DOHH2 (cell line): ENCODE measurements around the gene PCDHA6.

ENCODE experiments used
- H3F3A ChIP-seq: fragments of 200-600 bp; sonication (generic), shearing (Covaris generic); 2 replicates; pipeline ENCODE4 v1.6.0; 2016; ENCODE audit warnings: antibody characterized with exemption, mild to moderate bottlenecking; ENCODE audit not compliant: control insufficient read depth, insufficient read depth
- H3K27ac ChIP-seq: fragments of 200-600 bp; sonication (generic); 2 replicates; pipeline ENCODE4 v1.5.1; 2014; ENCODE audit warnings: low read depth, mild to moderate bottlenecking, low read length, moderate library complexity
- H3K27me3 ChIP-seq: fragments of 200-600 bp; sonication (generic); 2 replicates; pipeline ENCODE4 v1.6.1; 2014; ENCODE audit warnings: mild to moderate bottlenecking, low read length, mixed read lengths; ENCODE audit not compliant: control insufficient read depth
- H3K36me3 ChIP-seq: fragments of 200-600 bp; sonication (generic); 2 replicates; pipeline ENCODE4 v1.6.1; 2014; ENCODE audit warnings: mild to moderate bottlenecking, low read length, moderate library complexity, mixed read lengths; ENCODE audit not compliant: control insufficient read depth
- H3K4me1 ChIP-seq: fragments of 200-600 bp; sonication (generic); 2 replicates; pipeline ENCODE4 v1.6.1; 2014; ENCODE audit warnings: mild to moderate bottlenecking, low read length, mixed read lengths; ENCODE audit not compliant: control insufficient read depth
- H3K4me2 ChIP-seq: fragments of 200-600 bp; sonication (generic); 2 replicates; pipeline ENCODE4 v1.6.0; 2014; ENCODE audit warnings: mild to moderate bottlenecking, low read length, moderate library complexity
- H3K4me3 ChIP-seq: fragments of 200-600 bp; sonication (generic); 2 replicates; pipeline ENCODE4 v1.5.1; 2014; ENCODE audit warnings: mild to moderate bottlenecking, low read length, mixed read lengths
- H3K79me2 ChIP-seq: fragments of 200-600 bp; sonication (generic); 2 replicates; pipeline ENCODE4 v1.6.1; 2014; ENCODE audit warnings: mild to moderate bottlenecking, low read length, mixed read lengths; ENCODE audit not compliant: control insufficient read depth
- H3K9me2 ChIP-seq: fragments of 200-600 bp; sonication (generic); replicated peaks from 2 replicates; pipeline ENCODE4 v1.6.1; 2014; ENCODE audit warnings: mild to moderate bottlenecking, low read length, mixed read lengths; ENCODE audit not compliant: control insufficient read depth
- H3K9me3 ChIP-seq: fragments of 200-600 bp; sonication (generic); 2 replicates; pipeline ENCODE4 v1.6.1; 2014; ENCODE audit warnings: antibody characterized with exemption, low read length, mixed read lengths; ENCODE audit not compliant: control insufficient read depth, insufficient read depth
- H4K20me1 ChIP-seq: fragments of 200-600 bp; sonication (generic); 2 replicates; pipeline ENCODE4 v1.6.0; 2014; ENCODE audit warnings: low read depth, mild to moderate bottlenecking, antibody characterized with exemption, low read length, moderate library complexity; ENCODE audit not compliant: control insufficient read depth, insufficient read depth
- CTCF ChIP-seq: fragments of 200-600 bp; sonication (generic); IDR thresholded peaks from one replicate; pipeline ENCODE4 v1.5.1; 2014; ENCODE audit warnings: antibody characterized with exemption, mild to moderate bottlenecking, low read depth, low read length; ENCODE audit not compliant: poor library complexity, severe bottlenecking
- EZH2phosphoT487 ChIP-seq: fragments of 200-600 bp; sonication (generic); IDR thresholded peaks from 2 replicates; pipeline ENCODE4 v1.6.1; 2017; ENCODE audit warnings: borderline replicate concordance, mild to moderate bottlenecking, antibody characterized with exemption, low read length, moderate library complexity, mixed read lengths

Gene PCDHA6

GRCh38 chr5:140857987-140858240, 30.2 kb downstream of the PCDHA6 start:
- Histone ChIP-seq H3K4me1 (no peaks in the 10 kb centered on the region), H3K4me3 (no peak overlapping the region), H3K27me3 (no peaks in the 10 kb centered on the region), H4K20me1 (no peaks in the 10 kb centered on the region), H3K27ac (no peak overlapping the region), H3K9me2 (no peaks in the 10 kb centered on the region), H3K9me3 (no peaks in the 10 kb centered on the region), H3F3A (no peaks in the 10 kb centered on the region), H3K36me3 (no peaks in the 10 kb centered on the region), H3K4me2 (no peak overlapping the region), H3K79me2 (no peaks in the 10 kb centered on the region)
- TF ChIP-seq EZH2phosphoT487 (no peak), CTCF (no peak)

GRCh38 chr5:140862441-140863295, 34.9 kb downstream of the PCDHA6 start:
- 0 out of 2 replicates have a peak, but pooled peaks cover 2% of the 10 kb centered on the region for H3K27me3 ChIP-seq
- H3K4me1 ChIP-seq: no peaks in the 10 kb centered on the region
- H3K4me2 ChIP-seq: no peak overlapping the region
- H3K9me3 ChIP-seq: no peaks in the 10 kb centered on the region
- TF ChIP-seq CTCF (no peak), EZH2phosphoT487 (no peak)
- H4K20me1 ChIP-seq: no peaks in the 10 kb centered on the region
- no peaks in the 10 kb centered on the region for H3K79me2 ChIP-seq
- H3F3A ChIP-seq: no peaks in the 10 kb centered on the region
- H3K36me3 ChIP-seq: no peaks in the 10 kb centered on the region
- H3K27ac ChIP-seq: no peak overlapping the region
- no peak overlapping the region for H3K4me3 ChIP-seq
- H3K9me2 ChIP-seq: no peaks in the 10 kb centered on the region

- Histone ChIP-seq H3K4me1 (no peaks in the 10 kb centered on the region), H3K27me3 (0 out of 2 replicates have a peak, but pooled peaks cover 2% of the 10 kb centered on the region), H3K4me2 (no peak within 1 kb of the TSS), H3K9me3 (no peaks in the 10 kb centered on the region), H3F3A (no peaks in the 10 kb centered on the region), H4K20me1 (no peaks in the 10 kb centered on the region), H3K4me3 (no peak within 1 kb of the TSS), H3K9me2 (no peaks in the 10 kb centered on the region), H3K79me2 (no peaks in the 10 kb centered on the region), H3K36me3 (no peaks in the 10 kb centered on the region), H3K27ac (no peak within 1 kb of the TSS)
- TF ChIP-seq CTCF (peak; percentile 19), EZH2phosphoT487 (no peak)
These were observed 41.2 kb downstream of the PCDHA6 start, which contains the start of gene PCDHA11 for GRCh38 chr5:140868721-140869554. PCDHA11 (plus strand) TSS chr5:140868957; CDS start chr5:140869104, 147 bp downstream.
